Measurements from ENCODE around the gene ZNF768.

Gene ZNF768

DNA sequence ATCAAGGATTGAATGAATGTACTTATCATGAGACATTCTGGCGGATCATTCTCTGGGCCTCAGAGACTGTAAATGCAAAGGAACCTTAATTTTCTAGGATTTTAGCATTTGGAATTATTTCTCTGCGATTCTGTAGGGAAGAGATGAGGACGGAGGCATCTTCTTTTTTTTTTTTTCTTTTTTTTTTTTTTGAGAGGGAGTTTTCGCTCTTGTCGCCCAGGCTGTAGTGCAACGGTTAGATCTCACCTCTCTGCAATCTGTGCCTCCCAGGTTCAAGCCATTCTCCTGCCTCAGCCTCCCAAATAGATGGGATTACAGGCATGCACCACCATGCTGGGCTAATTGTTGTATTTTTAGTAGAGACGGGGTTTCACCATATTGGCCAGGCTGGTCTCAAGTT, 51.7 kb downstream of the ZNF768 start:
- no peak for DNase-seq (ENCODE audit: extremely low read depth in 1 of 2, low read depth in 1 of 2)

DNA sequence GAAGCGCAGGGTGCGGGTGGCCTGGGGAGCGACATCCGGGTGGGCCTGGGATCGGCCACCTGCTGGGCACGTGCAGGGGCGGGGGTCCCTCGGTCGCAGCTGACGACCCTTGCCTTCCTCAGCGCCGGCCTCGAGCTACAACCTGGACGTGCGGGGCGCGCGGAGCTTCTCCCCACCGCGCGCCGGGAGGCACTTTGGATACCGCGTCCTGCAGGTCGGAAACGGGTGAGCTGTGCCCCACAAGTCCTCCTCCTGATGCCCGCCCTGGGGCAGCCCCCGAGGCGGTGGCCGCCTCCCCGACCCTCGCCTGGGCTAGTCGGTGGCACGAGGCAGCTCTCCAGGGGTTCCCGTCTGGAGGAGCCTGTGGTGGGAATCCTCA, 52.3 kb downstream of the ZNF768 start:
- DNase-seq (ENCODE audit: extremely low read depth in 1 of 2, low read depth in 1 of 2) = no peak

Measured in activated CD8-positive, alpha-beta memory T cell treated with anti-CD3 and anti-CD28 coated beads for 1 hour (primary cell).